ENCODE measurements around the gene OXSR1.
"Not testable (repeated sequence)": the region's sequence is repeated elsewhere in the genome, so short reads cannot be mapped to it uniquely, and the experiment has no call there.

Gene OXSR1

DNA sequence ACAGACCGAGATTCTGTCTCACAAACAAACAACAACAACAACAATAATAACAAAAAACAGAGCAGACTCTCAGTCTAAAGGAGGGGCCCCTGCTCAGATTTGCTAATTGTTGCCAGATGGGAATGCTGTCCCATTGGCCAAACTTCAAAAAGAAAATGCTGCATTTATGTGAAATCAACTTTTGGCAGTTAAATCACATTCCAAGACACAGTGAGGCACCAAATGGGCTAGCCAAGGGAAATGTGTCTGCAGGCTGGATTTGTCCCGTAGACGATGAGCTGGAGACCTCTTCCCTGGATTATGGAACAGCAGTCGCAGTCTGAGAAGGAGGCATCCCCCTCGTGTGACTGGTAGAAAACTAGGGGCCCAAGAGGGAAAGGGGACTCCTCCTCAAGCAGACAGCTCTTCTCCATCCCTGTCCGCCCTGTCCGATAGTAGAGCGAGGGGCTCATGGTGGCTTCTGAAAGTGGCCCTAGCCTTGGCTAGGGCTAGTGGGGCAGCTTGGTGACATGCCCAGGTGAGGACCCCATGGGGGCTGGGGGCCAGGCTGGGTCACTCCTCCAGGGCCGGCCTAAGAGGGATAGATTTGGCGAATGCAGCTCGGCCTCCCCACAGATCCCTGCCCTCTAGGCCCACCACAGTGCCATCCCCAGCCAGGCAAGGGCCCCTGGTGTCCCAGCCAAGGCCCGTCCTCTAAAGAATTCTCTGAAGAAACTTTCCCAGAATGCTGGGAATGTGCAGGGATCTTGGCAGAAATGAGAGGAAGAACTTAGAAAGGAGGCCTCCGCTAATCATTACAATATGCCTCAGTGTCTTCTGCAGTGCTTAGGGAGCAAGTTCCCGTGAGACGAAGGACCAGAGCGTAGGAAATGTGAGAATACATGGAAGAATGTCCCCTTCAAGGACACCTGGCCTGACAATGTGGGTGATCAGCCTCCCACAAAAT is 118.7 kb downstream of the OXSR1 start:
- Histone ChIP-seq H3K27ac (peak overlapping the region in 18 of 21 experiments; percentile 4 to 85 (median 65)), H3K4me3 (no peak overlapping the region)

GRCh38 chr3:38284756-38285150 is 119.4 kb downstream of the OXSR1 start:
- peak overlapping the region in 4 of 21 experiments; percentile 21 to 81 (median 70) for H3K27ac ChIP-seq
- H3K4me3 ChIP-seq, result no peak overlapping the region

DNA sequence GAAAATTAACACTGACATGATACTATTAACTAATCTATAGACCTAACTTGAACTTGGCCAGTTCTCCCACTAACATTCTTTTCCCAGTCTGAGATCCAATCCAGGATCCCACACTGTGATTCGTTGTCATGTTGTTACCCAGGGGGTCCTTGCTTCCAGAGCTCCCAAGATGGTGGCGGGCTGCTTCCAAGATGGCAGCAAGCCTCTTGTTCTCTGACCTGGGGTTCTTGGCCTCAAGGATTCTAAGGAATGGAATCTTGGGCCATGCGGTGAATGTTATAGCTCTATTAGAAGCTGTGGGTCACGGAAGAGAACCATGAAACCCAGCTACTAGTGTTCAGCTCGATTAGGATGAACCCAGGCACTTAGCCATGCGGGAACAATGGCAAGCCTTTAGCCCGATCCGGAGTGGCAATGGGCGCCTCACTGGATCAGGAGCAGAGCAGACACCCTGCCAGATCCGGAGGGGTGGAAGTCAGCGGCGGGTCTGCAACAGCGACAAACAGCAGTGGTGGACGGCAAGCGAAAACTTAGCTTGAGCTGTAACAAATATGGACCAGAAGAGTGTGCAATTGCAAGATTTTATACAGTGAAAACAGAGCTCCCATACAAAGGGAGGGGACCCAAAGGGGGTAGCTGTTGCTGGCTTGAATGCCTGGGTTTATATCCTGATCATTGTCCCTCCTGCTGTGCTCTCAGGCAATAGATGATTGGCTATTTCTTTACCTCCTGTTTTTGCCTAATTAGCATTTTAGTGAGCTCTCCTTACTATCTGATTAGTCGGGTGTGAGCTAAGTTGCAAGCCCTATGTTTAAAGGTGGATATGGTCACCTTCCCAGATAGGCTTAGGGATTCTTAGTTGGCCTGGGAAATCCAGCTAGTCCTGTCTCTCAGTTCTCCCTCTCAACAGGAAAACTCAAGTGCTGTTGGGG is 124.2 kb downstream of the OXSR1 start:
- not testable (repeated sequence) for H3K27ac ChIP-seq, H3K4me3 ChIP-seq

GRCh38 chr3:38297053-38297452 is 131.7 kb downstream of the OXSR1 start:
- not testable (repeated sequence) for H3K4me3 ChIP-seq, H3K27ac ChIP-seq

GRCh38 chr3:38297537-38297936 is 132.2 kb downstream of the OXSR1 start:
- H3K27ac ChIP-seq, result peak overlapping the region in 1 of 21 experiments; percentile 17
- H3K4me3 ChIP-seq, result no peak overlapping the region

DNA sequence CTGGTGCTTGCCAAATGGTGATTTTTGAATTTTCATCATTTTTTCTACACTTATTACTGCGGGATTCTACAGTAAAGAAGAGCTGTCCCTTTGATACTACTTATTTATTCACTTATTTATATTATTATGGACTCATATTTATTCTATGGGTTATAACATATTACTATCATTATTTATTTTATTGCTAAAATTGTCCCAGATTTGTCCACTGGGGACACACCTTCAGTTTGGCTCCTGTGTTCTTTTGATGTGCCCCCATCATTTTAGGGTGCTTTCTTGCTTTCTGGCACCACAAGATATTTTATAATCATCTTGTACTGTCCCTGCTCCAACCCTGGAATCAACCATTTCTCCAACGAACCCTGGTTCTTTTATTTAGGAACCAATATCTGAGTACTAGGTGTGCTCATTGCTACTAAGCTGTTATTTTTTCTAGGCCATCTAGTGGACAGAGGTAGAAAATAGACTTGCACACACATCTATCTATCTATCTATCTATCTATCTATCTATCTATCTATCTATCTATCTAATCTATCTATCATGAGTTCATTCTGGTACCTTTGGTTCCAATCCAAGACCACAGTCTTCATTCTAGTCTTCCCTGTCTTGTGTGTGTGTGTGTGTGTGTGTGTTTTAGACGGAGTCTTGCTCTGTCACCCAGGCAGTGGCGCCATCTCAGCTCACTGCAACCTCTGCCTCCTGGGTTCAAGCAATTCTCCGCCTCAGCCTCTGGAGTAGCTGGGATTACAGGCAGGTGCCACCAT is 132.8 kb downstream of the OXSR1 start:
- Histone ChIP-seq H3K4me3 (no peak overlapping the region), H3K27ac (no peak overlapping the region)

Data from skin epidermis (tissue), 12 donors.